Islet precursor cell (in vitro differentiated cells): ENCODE measurements around the gene MYDGF.
"Not testable (repeated sequence)": the region's sequence is repeated elsewhere in the genome, so short reads cannot be mapped to it uniquely, and the experiment has no call there.

ENCODE experiments used
- DNase-seq: peaks from one replicate; pipeline ENCODE4 v3.0.0-alpha.2; 2018

MYDGF gene

GRCh38 chr19:4669723-4670480 lies at the start of gene MYDGF:
Gene MYDGF, minus strand, starts transcription at chr19:4670342. Its CDS starts 8 bp downstream, at chr19:4670334.
- DNase-seq: peak; percentile 92

GRCh38 chr19:4719499-4719866 lies 49.3 kb upstream of the MYDGF start:
- no peak for DNase-seq

GRCh38 chr19:4717966-4718701 lies 48.0 kb upstream of the MYDGF start:
- DNase-seq: no peak

DNA sequence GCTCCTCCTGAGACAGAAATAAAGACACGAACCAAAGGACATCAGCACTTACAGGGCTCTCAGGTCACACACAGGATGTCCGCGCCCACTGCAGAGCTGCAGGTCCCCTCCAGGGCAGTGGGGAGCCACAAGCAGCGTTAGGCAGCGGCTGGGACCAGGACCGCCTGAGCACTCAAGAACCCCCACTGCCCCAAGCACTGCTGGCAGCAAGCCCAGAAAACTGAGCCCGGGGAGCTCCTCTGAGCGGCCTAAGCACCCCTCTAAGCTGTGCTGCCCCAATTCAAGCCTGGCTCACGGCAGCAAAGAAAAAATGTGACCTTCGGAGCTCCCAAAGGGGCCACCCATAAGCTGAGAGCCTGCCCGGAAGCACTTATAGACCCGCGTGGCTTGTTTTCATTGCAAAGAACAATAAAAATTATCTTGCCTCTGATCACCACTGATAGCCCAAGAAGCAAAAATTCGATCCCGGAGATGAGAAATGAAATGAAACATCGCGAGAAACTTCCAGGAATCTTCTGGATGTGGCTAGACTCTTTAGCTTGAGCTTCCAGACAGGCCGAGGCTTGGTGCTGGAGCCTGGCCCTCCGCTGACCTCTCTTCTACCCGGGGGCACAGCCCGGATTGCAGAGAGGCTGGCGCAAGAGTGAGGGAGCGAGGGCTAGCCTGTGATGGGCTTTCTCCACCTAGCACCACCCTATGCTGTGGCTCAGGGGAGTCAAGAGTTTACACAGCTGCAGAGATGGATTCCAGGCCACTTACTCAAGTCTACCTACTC lies 47.2 kb upstream of the MYDGF start:
- no peak for DNase-seq

DNA sequence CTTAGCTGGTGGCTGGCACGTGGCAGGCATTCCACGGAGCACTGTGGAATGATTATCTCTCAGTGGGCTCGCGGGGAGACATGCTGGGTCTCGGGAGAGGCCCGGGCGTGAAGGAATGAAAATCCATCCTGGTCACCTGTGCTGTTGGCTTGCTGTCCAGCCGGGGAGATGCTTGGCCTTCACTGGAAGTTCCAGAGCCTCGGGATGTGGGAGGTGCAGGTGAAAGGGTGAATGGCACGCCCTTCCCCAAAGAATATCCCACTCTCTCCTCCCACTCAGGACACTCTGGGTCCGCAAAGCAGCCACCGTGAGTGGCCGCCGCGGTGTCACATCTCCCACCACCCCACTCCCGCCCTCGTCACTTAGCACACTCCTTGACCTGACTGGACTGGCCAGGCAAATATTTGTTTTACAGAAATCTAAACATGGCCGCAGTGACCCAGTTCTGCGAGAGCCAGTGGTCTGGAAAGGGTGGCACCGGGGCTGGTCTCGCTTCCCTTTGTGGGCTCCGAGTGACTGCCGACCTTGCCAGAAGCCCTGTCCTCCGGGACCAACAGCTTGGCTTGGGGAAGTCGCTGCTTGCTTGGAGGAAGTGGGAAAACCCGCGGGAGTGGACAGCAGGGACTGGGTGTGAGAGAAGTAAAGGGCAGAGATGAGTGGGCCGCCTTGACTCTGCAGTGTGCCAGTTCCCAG lies 45.5 kb upstream of the MYDGF start:
- DNase-seq: no peak

- DNase-seq: not testable (repeated sequence)
These were observed 45.0 kb upstream of the MYDGF start for GRCh38 chr19:4715178-4715528.

DNA sequence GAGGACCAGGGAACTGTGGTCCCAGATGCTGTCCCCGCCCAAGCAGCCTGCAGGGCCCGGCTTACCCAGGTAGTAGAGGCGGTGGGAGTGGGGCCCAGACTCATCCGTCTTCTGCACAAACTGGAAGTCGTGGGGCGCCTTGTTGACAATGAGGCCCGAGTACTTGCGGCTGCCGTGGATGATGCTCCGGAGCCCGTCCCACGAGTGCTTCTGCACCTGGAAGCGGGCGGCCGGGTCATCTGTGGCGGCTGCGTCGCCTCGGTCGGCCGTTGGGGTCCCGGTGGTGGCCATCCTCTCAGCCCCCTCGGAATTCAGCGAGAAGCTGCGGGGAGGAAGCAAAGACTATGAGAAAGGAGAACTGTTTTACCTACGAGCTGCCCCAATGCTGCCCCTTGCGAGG lies 43.9 kb upstream of the MYDGF start:
- DNase-seq: no peak

- peak; percentile 68 for DNase-seq
These were observed 43.3 kb upstream of the MYDGF start for GRCh38 chr19:4713384-4713951.

- DNase-seq: no peak
These were observed 42.6 kb upstream of the MYDGF start for GRCh38 chr19:4712771-4713170.

DNA sequence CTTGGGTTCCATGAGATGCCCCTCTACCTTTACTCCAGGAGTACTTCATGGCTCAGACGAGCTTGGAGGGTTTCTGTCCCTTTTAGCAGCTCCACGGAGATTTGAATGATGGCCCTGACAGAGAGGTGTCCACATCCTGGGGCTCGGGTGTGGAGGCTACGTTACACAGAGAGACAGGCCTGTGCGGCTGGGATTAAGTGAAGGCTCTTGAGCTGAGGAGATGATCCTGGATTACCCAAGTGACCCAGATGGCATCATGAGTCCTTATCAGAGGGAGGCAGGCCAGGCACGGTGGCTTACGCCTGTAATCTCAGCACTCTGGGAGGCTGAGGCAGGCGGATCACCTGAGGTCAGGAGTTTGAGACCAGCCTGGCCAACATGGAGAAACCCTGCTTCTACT lies 41.1 kb upstream of the MYDGF start:
- no peak for DNase-seq

DNA sequence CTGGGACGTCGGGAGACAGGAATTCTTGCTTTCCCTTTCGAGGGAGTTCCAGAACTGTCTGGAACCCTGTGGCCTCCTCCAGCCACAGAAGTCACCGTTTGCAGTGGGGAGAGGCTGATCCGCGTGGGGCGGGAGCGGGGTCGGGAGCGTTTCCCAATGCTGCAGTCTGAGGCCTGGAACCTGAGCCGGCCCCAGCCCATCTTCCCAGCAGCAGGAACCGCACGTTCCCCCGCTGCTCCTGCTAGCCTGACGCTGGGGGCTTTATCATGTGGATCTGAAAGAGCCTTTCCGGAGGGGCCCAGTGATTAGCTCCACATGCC lies 40.1 kb upstream of the MYDGF start:
- DNase-seq: no peak

GRCh38 chr19:4709440-4710280 lies 39.5 kb upstream of the MYDGF start:
- no peak for DNase-seq

DNA sequence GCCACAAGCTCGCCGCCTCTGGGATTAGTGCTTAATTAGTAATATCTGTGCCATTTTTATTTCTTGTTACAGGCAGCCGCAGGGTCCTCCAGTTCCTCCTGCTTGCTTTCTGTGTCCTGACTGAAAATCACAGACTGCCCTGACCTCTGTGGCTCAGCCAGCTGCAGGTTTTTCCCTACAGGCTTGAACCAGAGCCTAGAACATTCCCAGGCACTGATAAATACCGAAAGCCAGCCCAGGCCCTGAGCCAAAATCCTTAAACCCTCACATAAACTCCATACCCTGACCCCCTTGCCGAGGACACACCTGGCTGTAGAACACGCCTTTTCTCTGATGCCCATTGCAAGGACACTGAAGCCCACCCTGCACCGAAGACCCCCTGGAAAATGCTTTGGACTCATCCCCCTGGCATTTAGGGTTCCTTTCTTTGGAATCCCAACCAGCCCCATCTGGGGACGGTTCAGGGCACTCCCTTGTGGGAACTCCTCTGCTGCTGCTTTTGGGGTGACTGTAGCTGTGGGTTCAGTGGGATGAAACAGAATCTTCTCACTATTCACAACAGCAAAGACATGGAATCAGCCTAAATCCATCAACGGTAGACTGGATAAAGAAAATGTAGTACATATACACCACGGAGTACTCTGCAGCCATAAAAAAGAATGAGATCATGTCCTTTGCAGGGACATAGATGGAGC lies 38.0 kb upstream of the MYDGF start:
- no peak for DNase-seq

DNA sequence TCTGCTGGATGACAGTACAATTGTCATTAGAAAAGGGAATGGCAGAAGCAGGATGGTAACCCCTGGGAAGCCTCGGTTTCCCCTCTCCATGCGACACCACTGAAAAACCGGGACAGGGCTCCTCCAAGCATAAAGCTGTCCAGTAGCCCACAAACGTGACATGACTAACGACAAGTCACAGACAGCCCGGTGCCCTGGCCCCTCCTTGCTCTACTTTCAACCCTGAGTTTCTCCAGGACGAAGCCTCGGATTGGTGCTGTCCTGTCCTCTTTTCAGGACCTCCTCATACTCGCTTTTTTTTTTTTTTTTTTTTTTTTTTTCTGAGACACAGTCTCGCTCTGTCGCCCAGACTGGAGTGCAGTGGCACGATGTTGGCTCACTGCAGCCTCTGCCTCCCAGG lies 37.2 kb upstream of the MYDGF start:
- DNase-seq: no peak

DNA sequence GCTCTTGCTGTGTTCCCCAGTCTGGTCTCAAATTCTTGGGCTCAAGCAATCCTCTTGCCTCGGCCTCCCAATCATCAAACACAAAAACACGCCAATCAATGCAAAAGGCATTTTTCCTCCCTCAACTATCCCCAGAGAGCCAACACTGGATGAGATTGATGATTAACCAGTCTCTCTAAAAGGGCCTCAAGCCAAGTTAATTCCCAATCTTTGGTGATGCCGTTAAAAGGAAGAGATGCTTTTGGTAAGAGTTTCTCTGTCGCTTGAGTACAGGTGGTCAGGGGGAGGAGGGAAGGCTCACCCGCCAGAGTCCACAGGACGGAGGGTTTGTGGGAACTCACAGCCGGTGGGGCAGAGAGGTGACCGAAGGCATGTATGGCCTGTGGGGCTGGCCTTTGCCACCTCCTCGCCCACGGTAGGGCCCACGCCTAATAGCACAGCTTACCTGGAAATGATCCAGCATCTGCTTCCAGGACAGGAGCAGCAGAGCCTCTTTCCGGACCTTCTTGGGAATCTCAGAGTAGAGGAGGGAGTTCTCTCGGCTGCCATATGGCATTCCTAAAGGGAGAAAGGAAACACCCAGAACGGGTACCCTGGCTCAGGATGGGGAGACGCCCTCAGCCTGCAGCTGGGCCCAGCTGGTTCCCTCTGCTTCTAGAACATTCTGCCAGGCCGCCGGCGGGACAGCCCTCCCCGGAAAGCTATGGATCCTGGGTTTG lies 35.4 kb upstream of the MYDGF start:
- no peak for DNase-seq

DNA sequence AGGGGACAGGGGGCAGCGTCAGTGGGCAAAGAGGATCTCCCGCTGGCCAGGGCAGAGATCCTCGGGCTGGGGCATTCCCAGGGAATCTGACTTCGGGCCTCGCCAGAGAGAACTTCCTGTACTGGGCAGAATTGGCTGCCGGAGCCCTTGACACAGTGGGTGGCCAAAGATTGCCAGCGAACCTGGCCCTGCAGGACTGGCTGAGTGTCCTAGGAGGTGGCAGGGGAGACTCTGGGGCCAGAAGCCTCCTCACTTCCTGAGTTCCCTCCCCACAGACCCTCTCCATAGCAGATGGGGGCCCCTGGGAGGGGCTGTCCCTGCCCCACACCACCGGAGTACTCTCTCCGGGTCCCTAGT lies 34.2 kb upstream of the MYDGF start:
- no peak for DNase-seq

DNA sequence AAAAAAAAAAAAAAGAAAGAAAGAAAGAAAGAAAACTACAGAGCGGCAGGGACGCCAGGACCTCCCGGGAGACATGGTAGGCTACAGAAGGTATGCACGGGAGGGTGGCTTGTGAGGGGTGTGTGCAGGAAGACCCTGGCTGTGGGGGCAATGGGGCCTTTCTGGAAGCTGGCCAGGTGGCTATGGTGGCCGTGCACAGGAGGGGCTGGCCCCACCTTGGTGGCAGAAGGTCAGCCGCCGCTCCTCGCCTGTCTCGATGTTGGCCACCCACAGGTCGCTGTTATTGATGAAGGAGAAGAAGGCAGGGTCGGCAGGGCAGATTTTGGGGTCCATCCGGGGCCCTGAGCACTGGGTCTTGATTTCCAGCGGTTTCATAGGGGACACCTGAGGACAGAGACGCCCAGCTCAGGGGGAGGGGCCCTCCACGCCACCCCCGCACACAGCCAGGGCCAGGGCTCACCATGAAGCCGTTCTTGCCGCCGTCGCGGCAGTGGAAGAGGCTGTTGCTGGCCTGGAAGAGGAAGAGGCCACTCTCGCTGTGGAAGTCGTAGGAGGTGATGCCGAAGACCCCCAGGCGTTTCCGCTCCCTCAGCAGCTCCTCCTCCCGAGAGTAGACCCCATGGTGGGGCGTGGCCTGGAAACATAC lies 33.7 kb upstream of the MYDGF start:
- DNase-seq: no peak

- DNase-seq: no peak
These were observed 32.6 kb upstream of the MYDGF start for GRCh38 chr19:4702764-4703163.

DNA sequence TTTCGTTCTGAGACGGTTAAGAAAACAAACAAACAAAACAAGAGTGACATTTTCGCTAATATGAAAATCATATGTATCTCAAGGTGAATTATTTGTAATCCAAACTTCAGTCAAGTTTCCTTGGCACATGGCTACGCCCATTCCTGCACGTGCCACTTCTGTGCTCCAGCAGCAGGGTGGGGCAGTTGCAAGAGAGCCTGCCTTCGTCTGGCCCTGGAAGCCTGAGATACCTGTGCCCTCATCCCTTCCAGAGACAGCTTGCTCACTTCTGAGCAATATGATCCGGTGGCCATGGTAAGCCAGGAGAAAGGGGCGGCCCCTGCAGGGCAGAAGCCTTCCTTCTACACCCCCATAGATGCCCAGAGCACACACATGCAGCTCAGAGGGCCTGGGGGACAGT lies 31.4 kb upstream of the MYDGF start:
- no peak for DNase-seq

DNA sequence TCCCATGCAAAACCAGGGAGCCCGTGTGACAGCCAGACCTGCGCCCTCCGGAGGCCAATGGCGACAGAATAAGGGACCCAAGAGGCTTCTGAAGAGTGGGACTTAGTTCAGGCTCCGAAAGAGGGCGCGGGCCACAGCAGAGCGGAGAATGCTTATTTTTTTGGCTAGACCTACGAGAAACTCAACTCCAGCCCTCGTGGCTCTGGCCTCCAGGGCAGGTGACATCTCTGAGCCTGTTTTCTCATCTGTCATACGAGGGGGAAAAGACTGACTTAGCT lies 30.5 kb upstream of the MYDGF start:
- DNase-seq: no peak
